ENCODE data around the gene COPE. TPM values are rescaled to one million over a fixed set of nuclear protein-coding genes. Genes with fewer than 3 reads are reported as not detected.
A peak's percentile ranks its signal among the peaks of the same experiment; 100 is the strongest.

The COPE gene
- total RNA-seq, 1 experiment from 2014 or later: 310 TPM

DNA sequence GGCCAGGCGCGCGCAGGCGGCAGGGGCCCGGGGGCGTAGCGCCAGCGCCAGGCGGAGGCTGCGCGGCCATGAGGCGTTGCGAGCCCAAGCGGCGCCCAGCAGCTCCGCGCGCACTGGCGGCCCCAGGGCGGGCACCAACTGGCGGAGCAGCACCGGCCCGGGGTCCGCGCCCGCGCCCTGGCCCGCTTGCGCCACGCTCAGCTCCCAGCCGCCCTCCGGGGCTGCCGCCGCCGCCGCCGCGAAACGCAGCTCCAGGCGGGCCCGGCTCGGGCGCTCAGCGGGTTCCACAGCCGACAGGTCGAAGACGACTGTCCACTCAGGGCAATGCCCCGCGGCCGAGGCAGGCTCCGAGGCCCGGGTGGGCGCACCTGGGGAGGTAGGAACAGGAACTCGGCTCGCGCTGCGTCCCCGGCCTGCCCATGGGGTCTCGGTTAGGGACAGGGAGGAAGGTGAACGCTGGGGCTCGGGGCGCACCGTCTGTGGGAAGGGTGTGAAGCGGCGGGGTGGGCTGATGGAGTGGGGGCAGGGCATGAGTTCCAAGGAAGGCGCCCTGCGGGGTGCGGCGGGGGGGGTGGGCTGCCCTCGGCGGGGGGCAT lies 50.1 kb downstream of the COPE start:
- no peaks in the 10 kb centered on the region for H3K4me1 Mint-ChIP-seq (ENCODE audit: insufficient read depth, unreplicated experiment)
- no peaks in the 10 kb centered on the region for H3K27me3 Mint-ChIP-seq (ENCODE audit: insufficient read depth, unreplicated experiment)
- no peak for DNase-seq (ENCODE audit: unreplicated experiment)
- no peak overlapping the region for H3K4me3 Mint-ChIP-seq (ENCODE audit: unreplicated experiment)
- intact Hi-C loops (cut with micrococcal nuclease): no loop called here
- no TSS peak for BruUV-seq (replicated peaks)
- TF ChIP-seq, protein P1, sequence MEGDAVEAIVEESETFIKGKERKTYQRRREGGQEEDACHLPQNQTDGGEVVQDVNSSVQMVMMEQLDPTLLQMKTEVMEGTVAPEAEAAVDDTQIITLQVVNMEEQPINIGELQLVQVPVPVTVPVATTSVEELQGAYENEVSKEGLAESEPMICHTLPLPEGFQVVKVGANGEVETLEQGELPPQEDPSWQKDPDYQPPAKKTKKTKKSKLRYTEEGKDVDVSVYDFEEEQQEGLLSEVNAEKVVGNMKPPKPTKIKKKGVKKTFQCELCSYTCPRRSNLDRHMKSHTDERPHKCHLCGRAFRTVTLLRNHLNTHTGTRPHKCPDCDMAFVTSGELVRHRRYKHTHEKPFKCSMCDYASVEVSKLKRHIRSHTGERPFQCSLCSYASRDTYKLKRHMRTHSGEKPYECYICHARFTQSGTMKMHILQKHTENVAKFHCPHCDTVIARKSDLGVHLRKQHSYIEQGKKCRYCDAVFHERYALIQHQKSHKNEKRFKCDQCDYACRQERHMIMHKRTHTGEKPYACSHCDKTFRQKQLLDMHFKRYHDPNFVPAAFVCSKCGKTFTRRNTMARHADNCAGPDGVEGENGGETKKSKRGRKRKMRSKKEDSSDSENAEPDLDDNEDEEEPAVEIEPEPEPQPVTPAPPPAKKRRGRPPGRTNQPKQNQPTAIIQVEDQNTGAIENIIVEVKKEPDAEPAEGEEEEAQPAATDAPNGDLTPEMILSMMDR (IDR thresholded peaks at IDR 0.05; ENCODE audit: unreplicated experiment): no peak
- no peak overlapping the region for H3K27ac Mint-ChIP-seq (ENCODE audit: low read depth, unreplicated experiment)
- H3K9me3 Mint-ChIP-seq (ENCODE audit: unreplicated experiment): no peaks in the 10 kb centered on the region
- ChIA-PET POLR2A (no interaction called here), CTCF (interaction anchor here (0.6 kb wide), 1 partner anchor 14 kb away, joined by 3 read pairs; no protein-coding TSS in a partner anchor)
- peaks cover 62% of the 10 kb centered on the region for H3K36me3 Mint-ChIP-seq (ENCODE audit: insufficient read depth, unreplicated experiment)

DNA sequence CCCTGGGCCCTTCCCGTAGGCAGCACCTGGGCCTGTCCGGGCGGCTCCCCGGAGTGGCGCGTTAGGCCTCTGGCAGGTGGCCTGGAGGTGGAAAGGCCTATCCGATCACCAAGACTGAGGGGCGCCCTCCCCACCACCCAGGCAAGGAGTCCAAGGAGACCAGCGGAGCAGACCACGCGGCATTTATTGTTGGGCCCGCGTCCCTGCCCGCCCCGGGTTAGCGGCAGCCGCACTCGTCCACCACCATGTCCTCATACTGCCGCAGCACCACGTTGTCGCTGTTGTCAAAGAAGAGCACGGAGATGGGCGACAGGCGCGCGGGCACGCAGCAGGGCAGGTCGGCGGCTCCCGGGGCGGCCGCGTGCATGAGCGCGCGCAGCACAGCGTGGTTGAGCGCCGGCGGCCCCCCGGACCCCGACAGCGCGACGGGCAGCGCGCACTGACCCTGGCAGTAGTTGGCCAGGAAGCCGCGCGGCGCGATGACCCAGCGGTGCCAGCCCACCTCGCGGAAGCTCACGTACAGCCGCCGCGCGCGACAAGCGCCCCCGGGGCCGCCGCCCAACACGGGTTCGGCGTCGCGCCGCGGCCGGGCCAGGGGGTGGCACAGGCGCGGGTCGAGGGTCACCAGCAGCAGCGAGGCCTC lies 50.7 kb downstream of the COPE start:
- H3K36me3 Mint-ChIP-seq (ENCODE audit: insufficient read depth, unreplicated experiment): peaks cover 64% of the 10 kb centered on the region
- TF ChIP-seq, protein P1 (IDR thresholded peaks at IDR 0.05; ENCODE audit: unreplicated experiment): no peak
- ChIA-PET POLR2A (no interaction called here), CTCF (interaction anchor here (0.6 to 2.7 kb wide), 2 partner anchors 13 to 18 kb away, joined by 3 to 20 read pairs; no protein-coding TSS in a partner anchor)
- no peak for DNase-seq (ENCODE audit: unreplicated experiment)
- intact Hi-C loops (cut with micrococcal nuclease): no loop called here
- H3K9me3 Mint-ChIP-seq (ENCODE audit: unreplicated experiment): no peaks in the 10 kb centered on the region
- H3K4me3 Mint-ChIP-seq (ENCODE audit: unreplicated experiment): no peak overlapping the region
- BruUV-seq (replicated peaks): no TSS peak
- H3K27me3 Mint-ChIP-seq (ENCODE audit: insufficient read depth, unreplicated experiment): no peaks in the 10 kb centered on the region
- H3K4me1 Mint-ChIP-seq (ENCODE audit: insufficient read depth, unreplicated experiment): no peaks in the 10 kb centered on the region
- no peak overlapping the region for H3K27ac Mint-ChIP-seq (ENCODE audit: low read depth, unreplicated experiment)

DNA sequence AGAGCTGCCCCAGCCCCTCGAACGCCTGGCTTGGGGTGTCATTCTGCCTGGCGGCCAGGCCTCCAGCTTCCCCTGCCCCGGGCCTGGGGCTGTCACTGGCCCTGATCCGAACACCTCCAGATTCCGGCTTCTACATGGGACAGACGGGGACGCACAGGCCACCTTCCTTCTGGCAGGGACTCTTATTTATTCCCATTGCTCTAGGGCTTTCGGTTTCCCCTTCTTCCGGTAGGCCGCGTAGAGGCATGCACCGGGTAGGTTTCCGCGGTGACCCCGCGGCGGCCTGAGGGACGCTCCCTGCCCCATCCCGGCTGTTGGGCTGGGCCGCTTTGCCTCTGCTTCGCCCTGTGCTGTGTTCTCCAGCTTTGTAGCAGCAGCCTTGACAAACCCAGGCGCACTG lies 51.4 kb downstream of the COPE start:
- TF ChIP-seq, protein P1 (IDR thresholded peaks at IDR 0.05; ENCODE audit: unreplicated experiment): no peak
- POLR2A ChIA-PET: interaction anchor here (0.8 kb wide), 1 partner anchor 119 kb away, joined by 4 read pairs; no protein-coding TSS in a partner anchor
- no peaks in the 10 kb centered on the region for H3K4me1 Mint-ChIP-seq (ENCODE audit: insufficient read depth, unreplicated experiment)
- no peaks in the 10 kb centered on the region for H3K27me3 Mint-ChIP-seq (ENCODE audit: insufficient read depth, unreplicated experiment)
- DNase-seq (ENCODE audit: unreplicated experiment): no peak
- TSS peak; percentile 51 for BruUV-seq (replicated peaks)
- H3K4me3 Mint-ChIP-seq (ENCODE audit: unreplicated experiment): no peak overlapping the region
- H3K27ac Mint-ChIP-seq (ENCODE audit: low read depth, unreplicated experiment): no peak overlapping the region
- CTCF ChIA-PET: interaction anchor here (0.7 to 2.9 kb wide), 13 partner anchors 9 to 419 kb away, joined by 3 to 22 read pairs (median 11); no protein-coding TSS in a partner anchor
- no peaks in the 10 kb centered on the region for H3K9me3 Mint-ChIP-seq (ENCODE audit: unreplicated experiment)
- intact Hi-C loops (cut with micrococcal nuclease): no loop called here
- peaks cover 70% of the 10 kb centered on the region for H3K36me3 Mint-ChIP-seq (ENCODE audit: insufficient read depth, unreplicated experiment)

DNA sequence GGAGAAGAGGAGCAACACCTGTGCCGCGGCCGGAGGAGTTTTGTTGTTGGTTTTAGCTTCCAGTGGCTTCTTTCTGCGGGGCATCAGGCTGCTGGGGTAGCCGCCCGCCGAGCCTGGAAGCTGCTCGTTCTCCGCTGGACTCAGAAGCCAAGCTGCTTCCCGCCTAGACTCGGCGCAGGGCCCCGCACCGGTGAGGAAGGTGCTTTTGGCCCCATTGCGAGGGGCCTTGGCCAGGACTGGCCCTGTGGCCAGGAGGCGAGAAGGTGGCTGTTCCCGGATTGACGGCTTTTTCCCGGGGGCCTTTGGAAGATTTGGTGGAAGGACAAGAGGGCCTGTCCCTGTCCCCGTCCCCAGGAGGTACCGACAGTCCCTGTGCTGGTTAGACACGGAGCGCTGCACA lies 52.0 kb downstream of the COPE start:
- Mint-ChIP-seq H3K4me3 (ENCODE audit: unreplicated experiment) (no peak overlapping the region), H3K9me3 (ENCODE audit: unreplicated experiment) (no peaks in the 10 kb centered on the region), H3K27me3 (ENCODE audit: insufficient read depth, unreplicated experiment) (no peaks in the 10 kb centered on the region), H3K4me1 (ENCODE audit: insufficient read depth, unreplicated experiment) (no peaks in the 10 kb centered on the region), H3K36me3 (ENCODE audit: insufficient read depth, unreplicated experiment) (peaks cover 76% of the 10 kb centered on the region), H3K27ac (ENCODE audit: low read depth, unreplicated experiment) (no peak overlapping the region)
- intact Hi-C loops (cut with micrococcal nuclease): no loop called here
- CTCF ChIA-PET: interaction anchor here (0.6 to 2.9 kb wide), 18 partner anchors 10 to 419 kb away, joined by 3 to 22 read pairs (median 4); no protein-coding TSS in a partner anchor
- no peak for DNase-seq (ENCODE audit: unreplicated experiment)
- no TSS peak for BruUV-seq (replicated peaks)
- TF ChIP-seq, protein P1 (IDR thresholded peaks at IDR 0.05; ENCODE audit: unreplicated experiment): no peak
- POLR2A ChIA-PET: interaction anchor here (0.8 kb wide), 1 partner anchor 120 kb away, joined by 4 read pairs; no protein-coding TSS in a partner anchor

Measured in MCF 10A (cell line).